HL-60 (cell line): Measurements from ENCODE around the gene RTN4R.

ENCODE experiments used
- DNase-seq, 2 experiments: peaks; one replicate each; pipeline ENCODE4 v3.0.0-alpha.2; 2010 to 2020; ENCODE audit warnings: low read depth in 1 of 2, low spot score in 1 of 2
- H3K27ac ChIP-seq: fragments of 250-450 bp; sonication (Bioruptor Pico); replicated peaks from 2 replicates; pipeline ENCODE4 v1.5.1; 2020; ENCODE audit warnings: mild to moderate bottlenecking, moderate library complexity
- H3K27me3 ChIP-seq: fragments of 250-450 bp; sonication (Bioruptor Pico); 2 replicates; pipeline ENCODE4 v1.5.1; 2021; ENCODE audit warnings: mild to moderate bottlenecking, moderate library complexity; ENCODE audit not compliant: insufficient read depth, poor library complexity, severe bottlenecking
- H3K4me3 ChIP-seq: replicated peaks from 2 replicates; pipeline ENCODE4 v1.5.1; 2011; ENCODE audit warnings: mild to moderate bottlenecking, control low read depth, low read length; ENCODE audit not compliant: insufficient read depth
- CTCF ChIP-seq: IDR thresholded peaks from one replicate; pipeline ENCODE4 v1.5.1; 2011; ENCODE audit warnings: low read length, control low read depth, inconsistent platforms; ENCODE audit not compliant: insufficient read depth
- GABPA ChIP-seq: IDR thresholded peaks from 2 replicates; pipeline ENCODE4 v1.6.1; 2012; ENCODE audit warnings: low read depth
- POLR2AphosphoS5 ChIP-seq: IDR thresholded peaks from 2 replicates; pipeline ENCODE4 v1.6.1; 2012; ENCODE audit warnings: low read depth
- REST ChIP-seq: IDR thresholded peaks from 2 replicates; pipeline ENCODE4 v1.6.1; 2012; ENCODE audit warnings: low read depth; ENCODE audit not compliant: insufficient replicate concordance
- SPI1 ChIP-seq: IDR thresholded peaks from 2 replicates; pipeline ENCODE4 v1.6.1; 2012; ENCODE audit warnings: low read depth, mild to moderate bottlenecking, borderline replicate concordance

The RTN4R gene

GRCh38 chr22:20223421-20224255 is 44.5 kb downstream of the RTN4R start:
- Histone ChIP-seq H3K27me3 (no peaks in the 10 kb centered on the region), H3K4me3 (no peak overlapping the region), H3K27ac (no peak overlapping the region)
- no peak for DNase-seq
- no peak for TF ChIP-seq SPI1
- TF ChIP-seq CTCF, result no peak
- TF ChIP-seq GABPA, result no peak
- no peak for TF ChIP-seq REST
- no peak for TF ChIP-seq POLR2AphosphoS5

GRCh38 chr22:20222764-20223420 is 45.2 kb downstream of the RTN4R start:
- Histone ChIP-seq H3K4me3 (no peak overlapping the region), H3K27ac (no peak overlapping the region)
- no peak for DNase-seq

More at GRCh38 chr22:20222764-20223420, 45.2 kb downstream of the RTN4R start:
- H3K27me3 ChIP-seq, result no peaks in the 10 kb centered on the region
- TF ChIP-seq GABPA (no peak), SPI1 (no peak), POLR2AphosphoS5 (no peak), CTCF (no peak), REST (no peak)
